VCaP (cell line): ENCODE measurements around the gene OTOP2.

Experiments used
- H3K27ac ChIP-seq: fragments of 450-650 bp; 2 replicates; pipeline ENCODE4 v1.5.1; 2017
- CTCF ChIP-seq: fragments of 450-650 bp; conservative IDR thresholded peaks from 2 replicates; pipeline ENCODE4 v1.5.1; 2017; ENCODE audit warnings: mild to moderate bottlenecking, moderate library complexity

OTOP2 gene

GRCh38 chr17:74922694-74923537, 1.2 kb upstream of the OTOP2 start, which contains the start of gene USH1G:
Gene USH1G (minus strand): TSS chr17:74923255. CDS start chr17:74923073, 182 bp downstream.
- TF ChIP-seq CTCF = no peak
- H3K27ac ChIP-seq = no peak within 1 kb of the TSS

- H3K27ac ChIP-seq = no peak overlapping the region
- peak; percentile 93 for TF ChIP-seq CTCF
Measured at GRCh38 chr17:74923538-74924249, 379 bp upstream of the OTOP2 start.

GRCh38 chr17:74925242-74925641, 1.2 kb downstream of the OTOP2 start:
- no peak for TF ChIP-seq CTCF
- no peak overlapping the region for H3K27ac ChIP-seq

- TF ChIP-seq CTCF = no peak
- H3K27ac ChIP-seq = no peak overlapping the region
Measured at GRCh38 chr17:74928786-74929185, 4.7 kb downstream of the OTOP2 start.

- no peak for TF ChIP-seq CTCF
- no peak overlapping the region for H3K27ac ChIP-seq
Measured at GRCh38 chr17:74930535-74931036, 6.5 kb downstream of the OTOP2 start.

- H3K27ac ChIP-seq = peak overlapping the region; percentile 53; the same call in 1 of the 2 replicates
- TF ChIP-seq CTCF = no peak
Measured at GRCh38 chr17:74935048-74935447, 11.0 kb downstream of the OTOP2 start.
